K562 (cell line): ENCODE results near the gene GNG7. TPM values are rescaled to one million over a fixed set of nuclear protein-coding genes. Genes with fewer than 3 reads are reported as not detected.

ENCODE experiments used
- ARID2 ChIP-seq: fragments of 450-650 bp; IDR thresholded peaks from 2 replicates; pipeline ENCODE4 v1.6.1; 2017; ENCODE audit warnings: antibody characterized with exemption, mild to moderate bottlenecking
- E2F8 ChIP-seq: fragments of 450-650 bp; IDR thresholded peaks from 2 replicates; pipeline ENCODE4 v1.7.1; 2018; ENCODE audit warnings: mild to moderate bottlenecking, low read depth; ENCODE audit not compliant: partially characterized antibody
- ESRRA ChIP-seq: fragments of 450-650 bp; IDR thresholded peaks from 2 replicates; pipeline ENCODE4 v1.6.1; 2014; ENCODE audit warnings: low read depth, mild to moderate bottlenecking, moderate library complexity, borderline replicate concordance
- ETV1 ChIP-seq: fragments of 450-650 bp; conservative IDR thresholded peaks from 2 replicates; pipeline ENCODE4 v1.6.1; 2016; ENCODE audit warnings: missing genetic modification characterization, control low read depth, low read depth, missing compliant biosample characterization
- HBP1 ChIP-seq: fragments of 450-650 bp; formaldehyde crosslinking; IDR thresholded peaks from 2 replicates; pipeline ENCODE4 v1.4.0; 2022; ENCODE audit warnings: missing genetic modification characterization
- L3MBTL2 ChIP-seq: fragments of 450-650 bp; IDR thresholded peaks from 2 replicates; pipeline ENCODE4 v1.6.1; 2016; ENCODE audit warnings: mild to moderate bottlenecking, moderate library complexity
- MEF2D ChIP-seq: conservative IDR thresholded peaks from 2 replicates; pipeline ENCODE4 v1.6.1; 2016; ENCODE audit warnings: low read depth, missing genetic modification characterization, missing compliant biosample characterization
- NKRF ChIP-seq: fragments of 450-650 bp; IDR thresholded peaks from 2 replicates; pipeline ENCODE4 v1.6.1; 2016; ENCODE audit warnings: borderline replicate concordance
- POLR2AphosphoS2 ChIP-seq: IDR thresholded peaks from 2 replicates; pipeline ENCODE4 v1.6.1; 2012; ENCODE audit warnings: low read length, improper control_type of control experiment
- SRSF3 ChIP-seq: fragments of 200-400 bp; formaldehyde crosslinking; IDR thresholded peaks from 2 replicates; pipeline ENCODE4 v1.6.1; 2016; ENCODE audit warnings: mild to moderate bottlenecking, low read length, moderate library complexity; ENCODE audit not compliant: insufficient read depth
- THAP7 ChIP-seq: fragments of 250-450 bp; sonication (Bioruptor Pico); IDR thresholded peaks from 2 replicates; pipeline ENCODE4 v1.5.0; 2021
- ZKSCAN3 ChIP-seq: fragments of 250-450 bp; sonication (Bioruptor Pico); IDR thresholded peaks from 2 replicates; pipeline ENCODE4 v1.4.0; 2020
- ZNF609 ChIP-seq: sonication (generic); formaldehyde crosslinking; IDR thresholded peaks from 2 replicates; pipeline ENCODE4 v1.8.1; 2023; ENCODE audit warnings: missing genetic modification reagents, mild to moderate bottlenecking, borderline replicate concordance
- ZNF766 ChIP-seq: fragments of 200-800 bp; sonication (Bioruptor generic); conservative IDR thresholded peaks from 2 replicates; pipeline ENCODE4 v1.6.1; 2016; ENCODE audit warnings: missing genetic modification characterization, missing compliant biosample characterization
- ZNF79 ChIP-seq: fragments of 250-450 bp; sonication (Bioruptor Pico); IDR thresholded peaks from 2 replicates; pipeline ENCODE4 v1.4.0; 2020; ENCODE audit warnings: low read depth, mild to moderate bottlenecking, moderate library complexity
- polyA plus RNA-seq, 8 experiments: library from polyadenylated mRNA; depleted of rRNA in 4 of 8; stranded (reverse) in 5 of 8; unstranded in 3 of 8; fragments of >200 nt; fragmentation: Nextera tagmentation in 2 of 8; fragmentation: Illumina TruSeq in 1 of 8; extraction: Ambion mirVana in 2 of 8; extraction: Trizol in 1 of 8; gene quantifications; 2 replicates each; pipeline versions ENCODE4 v1.2.1 to v1.2.3, GENCODE V29; 2011 to 2014; ENCODE audit warnings: inconsistent platforms in 1 of 8, missing spikeins in 1 of 8
- total RNA-seq, 7 experiments: library from RNA; depleted of rRNA in 6 of 7; stranded (reverse); fragments of >200 nt in 6 of 7; fragmentation: Illumina TruSeq in 2 of 7; extraction: Trizol in 2 of 7; gene quantifications; 2 replicates each; pipeline versions ENCODE4 v1.2.1 to v1.2.3, GENCODE V29; 2011 to 2021; ENCODE audit warnings: low replicate concordance in 1 of 7

Gene GNG7
- total and polyA plus RNA-seq, 9 of the 15 experiments (the other 6 are each of a cell fraction or from before 2014, with no cell fraction given), result 0.01 to 0.20 (median 0.06) TPM; not detected in 1

- TF ChIP-seq ZNF609 (CRISPR knock-in tag) (no peak), ZKSCAN3 (no peak), L3MBTL2 (peak; percentile 64), ARID2 (peak; percentile 70; the same call in 1 of the 2 replicates), ZNF766 (no peak), ETV1 (tag) (no peak), E2F8 (no peak), SRSF3 (no peak), HBP1 (CRISPR knock-in tag) (no peak), MEF2D (no peak), THAP7 (CRISPR knock-in tag) (no peak), ESRRA (peak; percentile 68), NKRF (no peak), ZNF79 (CRISPR knock-in tag) (no peak), POLR2AphosphoS2 (no peak)
Measured at GRCh38 chr19:2578901-2579677, 123.4 kb downstream of the GNG7 start (continued).
